Vagina (tissue), 2 donors: ENCODE data around the gene ARHGAP26. TPM values are rescaled to one million over a fixed set of nuclear protein-coding genes. Genes with fewer than 3 reads are reported as not detected.

Source experiments
- DNase-seq, 2 donors: peaks; one replicate each; pipeline ENCODE4 v3.0.0-alpha.2; 2017; ENCODE audit errors: extremely low spot score in 2 of 2
- H3K27ac ChIP-seq: fragments of 200-600 bp; sonication (generic); one replicate; pipeline ENCODE4 v1.5.1; 2019
- H3K27me3 ChIP-seq: fragments of 200-600 bp; sonication (generic); one replicate; pipeline ENCODE4 v1.5.1; 2019
- H3K36me3 ChIP-seq, 2 donors: fragments of 200-600 bp; sonication (generic); one replicate each; pipeline ENCODE4 v1.5.1; 2017 to 2019
- H3K4me1 ChIP-seq: fragments of 200-600 bp; sonication (generic); one replicate; pipeline ENCODE4 v1.5.1; 2019
- H3K4me3 ChIP-seq, 2 donors: fragments of 200-600 bp; sonication (generic); 1 replicate in 1 of 2; 2 replicates in 1 of 2; pipeline ENCODE4 v1.5.1; 2016 to 2019
- H3K9me3 ChIP-seq: fragments of 200-600 bp; sonication (generic); one replicate; pipeline ENCODE4 v1.5.1; 2019
- POLR2A ChIP-seq, 2 donors: fragments of 450-650 bp; IDR thresholded peaks; one replicate each; pipeline ENCODE4 v1.6.1; 2017; ENCODE audit warnings: antibody characterized with exemption in 2 of 2, mild to moderate bottlenecking in 2 of 2, moderate library complexity in 2 of 2
- POLR2AphosphoS5 ChIP-seq, 2 donors: sonication (generic); formaldehyde crosslinking; IDR thresholded peaks; one replicate each; pipeline ENCODE4 v1.9.0; 2017; ENCODE audit warnings: antibody characterized with exemption in 2 of 2, mild to moderate bottlenecking in 2 of 2, low read depth in 1 of 2; ENCODE audit not compliant: insufficient read depth in 1 of 2
- intact Hi-C: fragments of 100-400 bp; cut with DNase I; formaldehyde crosslinking; loops from one replicate; pipeline ENCODE4 v1.15.1; 2023
- total RNA-seq: library from RNA; depleted of rRNA; stranded (reverse); fragments of >200 nt; gene quantifications from one replicate; pipeline ENCODE4 v1.2.3, GENCODE V29; 2016
- TF ChIP-seq, protein P1 (sequence below), 3 experiments: fragments of 450-650 bp in 2 of 3; fragments of 200-600 bp in 1 of 3; sonication (generic) in 1 of 3; IDR thresholded peaks; one replicate each; pipeline ENCODE4 v1.5.1; 2017 to 2019; ENCODE audit warnings: antibody characterized with exemption in 3 of 3, mild to moderate bottlenecking in 2 of 3, moderate library complexity in 2 of 3

Gene ARHGAP26
- total RNA-seq, 1 donor from 2014 or later: 42.5 TPM

DNA sequence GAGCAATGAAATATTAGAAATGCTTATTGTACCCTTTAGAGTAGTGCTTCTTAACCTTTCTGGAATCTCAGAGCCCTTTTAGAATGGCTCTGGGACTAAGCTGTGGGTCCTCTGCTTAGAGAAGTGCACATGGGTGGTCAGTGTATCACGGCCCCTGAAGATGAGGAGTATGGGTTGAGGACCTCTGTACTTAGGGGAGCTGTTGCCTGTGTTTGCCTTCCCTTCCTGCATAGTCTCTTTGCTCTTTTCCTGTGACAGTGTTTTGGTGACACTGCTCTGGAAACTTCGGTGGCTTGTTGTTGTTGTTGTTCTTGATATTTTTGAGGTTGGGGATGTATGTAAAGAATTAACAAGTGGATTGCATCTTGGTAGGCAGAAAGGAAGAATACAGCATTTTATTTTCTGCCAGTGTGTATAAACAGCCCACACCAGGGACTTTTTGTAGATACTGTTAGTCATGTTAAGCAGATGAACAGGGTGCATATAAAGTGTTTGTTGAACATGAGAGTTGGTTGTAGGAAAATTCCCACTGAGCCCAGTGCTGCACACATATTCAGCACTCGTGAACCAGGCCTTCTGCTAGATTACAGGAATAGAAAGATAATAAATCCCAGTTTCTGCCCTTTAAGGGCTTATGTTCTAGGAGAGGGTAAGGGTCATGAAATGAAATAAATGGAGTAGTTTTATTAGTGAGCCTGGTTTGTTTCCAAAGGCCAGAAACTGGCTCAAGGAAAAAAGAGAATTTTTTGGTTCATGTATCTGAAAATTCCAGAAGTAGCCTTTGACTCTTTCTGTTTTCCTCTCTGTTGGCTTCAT is 199.7 kb downstream of the ARHGAP26 start:
- TF ChIP-seq POLR2A (IDR thresholded peaks at IDR 0.05): no peak
- TF ChIP-seq, protein P1, sequence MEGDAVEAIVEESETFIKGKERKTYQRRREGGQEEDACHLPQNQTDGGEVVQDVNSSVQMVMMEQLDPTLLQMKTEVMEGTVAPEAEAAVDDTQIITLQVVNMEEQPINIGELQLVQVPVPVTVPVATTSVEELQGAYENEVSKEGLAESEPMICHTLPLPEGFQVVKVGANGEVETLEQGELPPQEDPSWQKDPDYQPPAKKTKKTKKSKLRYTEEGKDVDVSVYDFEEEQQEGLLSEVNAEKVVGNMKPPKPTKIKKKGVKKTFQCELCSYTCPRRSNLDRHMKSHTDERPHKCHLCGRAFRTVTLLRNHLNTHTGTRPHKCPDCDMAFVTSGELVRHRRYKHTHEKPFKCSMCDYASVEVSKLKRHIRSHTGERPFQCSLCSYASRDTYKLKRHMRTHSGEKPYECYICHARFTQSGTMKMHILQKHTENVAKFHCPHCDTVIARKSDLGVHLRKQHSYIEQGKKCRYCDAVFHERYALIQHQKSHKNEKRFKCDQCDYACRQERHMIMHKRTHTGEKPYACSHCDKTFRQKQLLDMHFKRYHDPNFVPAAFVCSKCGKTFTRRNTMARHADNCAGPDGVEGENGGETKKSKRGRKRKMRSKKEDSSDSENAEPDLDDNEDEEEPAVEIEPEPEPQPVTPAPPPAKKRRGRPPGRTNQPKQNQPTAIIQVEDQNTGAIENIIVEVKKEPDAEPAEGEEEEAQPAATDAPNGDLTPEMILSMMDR (IDR thresholded peaks at IDR 0.05): no peak
- H3K4me3 ChIP-seq: no peak overlapping the region
- no peaks in the 10 kb centered on the region for H3K36me3 ChIP-seq
- no peak for DNase-seq
- H3K9me3 ChIP-seq: no peaks in the 10 kb centered on the region
- intact Hi-C loops: no loop called here
- no peak overlapping the region for H3K27ac ChIP-seq
- peaks cover 9% of the 10 kb centered on the region for H3K4me1 ChIP-seq
- H3K27me3 ChIP-seq: no peaks in the 10 kb centered on the region

DNA sequence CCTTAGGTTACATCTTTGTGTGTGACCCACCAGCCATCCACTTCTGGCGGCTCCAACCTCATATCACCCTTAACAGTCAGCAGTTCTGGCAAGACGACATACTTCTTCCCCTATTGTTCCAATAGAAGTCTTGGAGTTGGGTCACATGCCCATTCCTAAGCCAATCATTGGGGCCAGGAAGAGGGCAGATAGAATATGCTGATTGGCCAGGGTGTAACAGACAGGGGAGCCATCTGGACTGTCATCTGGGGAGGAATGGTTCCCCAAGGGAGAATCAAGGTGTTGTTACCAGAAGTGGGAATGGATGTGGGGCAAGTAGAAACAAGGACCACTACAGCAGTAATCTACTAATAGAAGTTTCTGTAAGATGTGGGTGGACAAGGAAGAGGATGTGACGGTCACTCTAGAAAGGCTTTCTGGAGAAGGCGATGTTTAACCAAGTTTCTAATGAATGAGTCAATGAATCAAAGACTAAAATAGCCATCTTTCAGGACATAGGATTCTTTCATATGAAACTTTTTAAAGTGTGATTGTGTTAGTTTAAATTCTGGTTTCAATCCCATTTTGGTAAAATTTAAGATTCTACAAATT is 200.4 kb downstream of the ARHGAP26 start:
- no peaks in the 10 kb centered on the region for H3K36me3 ChIP-seq
- TF ChIP-seq, protein P1 (IDR thresholded peaks at IDR 0.05): no peak
- TF ChIP-seq POLR2A (IDR thresholded peaks at IDR 0.05) (no peak), POLR2AphosphoS5 (IDR thresholded peaks at IDR 0.05; ENCODE audit: insufficient read depth in 1 of 2, low read depth in 1 of 2) (no peak)
- no peak overlapping the region for H3K27ac ChIP-seq
- H3K4me1 ChIP-seq: peaks cover 7% of the 10 kb centered on the region
- intact Hi-C loops: no loop called here
- no peaks in the 10 kb centered on the region for H3K9me3 ChIP-seq
- DNase-seq: no peak
- H3K27me3 ChIP-seq: no peaks in the 10 kb centered on the region
- no peak overlapping the region for H3K4me3 ChIP-seq

DNA sequence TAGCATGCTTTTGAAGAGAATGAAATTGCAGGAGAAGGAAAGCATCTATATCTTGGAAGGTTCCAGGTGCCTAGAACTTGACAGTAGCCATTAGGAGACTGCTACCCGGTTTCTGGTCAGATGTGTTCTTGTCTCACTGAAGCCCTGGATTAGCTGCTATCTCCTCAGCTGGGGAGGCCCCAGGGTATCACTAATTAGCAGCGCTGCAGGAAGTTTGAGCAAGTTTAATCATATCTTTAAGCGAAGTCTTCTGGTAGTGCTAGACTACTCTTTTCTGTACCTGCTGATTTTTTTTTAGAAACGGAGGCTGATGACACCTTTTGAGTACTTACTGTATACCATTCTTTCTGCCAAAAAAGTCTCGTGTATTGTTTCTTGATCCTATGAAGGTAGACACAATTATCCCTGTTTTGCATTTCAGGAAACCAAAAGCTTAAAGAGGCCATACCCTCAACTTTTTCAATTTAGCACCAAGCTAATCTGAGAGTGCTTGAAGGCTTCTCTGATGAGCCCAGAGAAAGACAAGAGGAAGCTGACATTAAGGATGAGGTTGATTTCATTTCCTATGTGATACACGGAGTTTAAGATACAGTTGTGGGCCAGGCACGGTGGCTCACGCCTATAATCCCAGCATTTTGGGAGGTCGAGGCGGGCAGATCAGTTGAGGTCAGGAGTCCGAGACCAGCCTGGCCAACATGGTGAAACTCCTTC is 201.3 kb downstream of the ARHGAP26 start:
- TF ChIP-seq POLR2A (IDR thresholded peaks at IDR 0.05) (no peak), POLR2AphosphoS5 (IDR thresholded peaks at IDR 0.05; ENCODE audit: insufficient read depth in 1 of 2, low read depth in 1 of 2) (no peak)
- TF ChIP-seq, protein P1 (IDR thresholded peaks at IDR 0.05): no peak
- H3K4me1 ChIP-seq: no peaks in the 10 kb centered on the region
- intact Hi-C loops: no loop called here
- no peak overlapping the region for H3K27ac ChIP-seq
- no peaks in the 10 kb centered on the region for H3K36me3 ChIP-seq
- no peaks in the 10 kb centered on the region for H3K27me3 ChIP-seq
- no peak overlapping the region for H3K4me3 ChIP-seq
- DNase-seq: no peak
- no peaks in the 10 kb centered on the region for H3K9me3 ChIP-seq

DNA sequence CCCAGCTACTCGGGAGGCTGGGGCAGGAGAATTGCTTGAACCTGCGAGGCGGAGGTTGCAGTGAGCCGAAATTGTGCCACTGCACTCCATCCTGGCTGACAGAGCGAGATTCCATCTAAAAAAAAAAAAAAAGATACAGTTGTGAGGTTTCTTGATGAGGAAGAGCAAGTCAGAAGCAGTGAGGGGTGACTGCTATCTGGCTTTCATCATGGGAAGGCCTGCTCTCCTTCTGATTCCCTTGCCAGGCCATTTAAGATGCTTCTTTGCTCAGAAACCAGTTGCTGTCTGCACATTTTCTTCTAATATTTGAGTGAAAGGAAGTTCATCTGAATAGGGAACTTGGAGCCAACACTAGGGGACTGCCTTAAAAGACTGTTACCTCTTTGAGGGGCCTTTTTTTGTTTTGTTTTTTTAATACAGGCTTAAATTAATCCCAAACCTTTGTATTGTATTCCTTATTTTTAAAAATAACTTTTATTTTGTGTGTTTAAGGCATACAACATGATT is 201.9 kb downstream of the ARHGAP26 start:
- no peaks in the 10 kb centered on the region for H3K36me3 ChIP-seq
- no peak for TF ChIP-seq POLR2AphosphoS5 (IDR thresholded peaks at IDR 0.05; ENCODE audit: insufficient read depth in 1 of 2, low read depth in 1 of 2)
- TF ChIP-seq, protein P1 (IDR thresholded peaks at IDR 0.05): no peak
- no peak for TF ChIP-seq POLR2A (IDR thresholded peaks at IDR 0.05)
- no peaks in the 10 kb centered on the region for H3K9me3 ChIP-seq
- H3K27ac ChIP-seq: no peak overlapping the region
- no peak overlapping the region for H3K4me3 ChIP-seq
- intact Hi-C loops: no loop called here
- no peaks in the 10 kb centered on the region for H3K4me1 ChIP-seq
- no peaks in the 10 kb centered on the region for H3K27me3 ChIP-seq
- DNase-seq: no peak
